Measurements from ENCODE around the gene ATXN10. TPM values are rescaled to one million over a fixed set of nuclear protein-coding genes. Genes with fewer than 3 reads are reported as not detected.
"Not testable (repeated sequence)": the region's sequence is repeated elsewhere in the genome, so short reads cannot be mapped to it uniquely, and the experiment has no call there.

Gene ATXN10, protein sequence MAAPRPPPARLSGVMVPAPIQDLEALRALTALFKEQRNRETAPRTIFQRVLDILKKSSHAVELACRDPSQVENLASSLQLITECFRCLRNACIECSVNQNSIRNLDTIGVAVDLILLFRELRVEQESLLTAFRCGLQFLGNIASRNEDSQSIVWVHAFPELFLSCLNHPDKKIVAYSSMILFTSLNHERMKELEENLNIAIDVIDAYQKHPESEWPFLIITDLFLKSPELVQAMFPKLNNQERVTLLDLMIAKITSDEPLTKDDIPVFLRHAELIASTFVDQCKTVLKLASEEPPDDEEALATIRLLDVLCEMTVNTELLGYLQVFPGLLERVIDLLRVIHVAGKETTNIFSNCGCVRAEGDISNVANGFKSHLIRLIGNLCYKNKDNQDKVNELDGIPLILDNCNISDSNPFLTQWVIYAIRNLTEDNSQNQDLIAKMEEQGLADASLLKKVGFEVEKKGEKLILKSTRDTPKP
- 100 to 1,000 TPM; 110 to 145 (median 134) TPM for total RNA-seq

DNA sequence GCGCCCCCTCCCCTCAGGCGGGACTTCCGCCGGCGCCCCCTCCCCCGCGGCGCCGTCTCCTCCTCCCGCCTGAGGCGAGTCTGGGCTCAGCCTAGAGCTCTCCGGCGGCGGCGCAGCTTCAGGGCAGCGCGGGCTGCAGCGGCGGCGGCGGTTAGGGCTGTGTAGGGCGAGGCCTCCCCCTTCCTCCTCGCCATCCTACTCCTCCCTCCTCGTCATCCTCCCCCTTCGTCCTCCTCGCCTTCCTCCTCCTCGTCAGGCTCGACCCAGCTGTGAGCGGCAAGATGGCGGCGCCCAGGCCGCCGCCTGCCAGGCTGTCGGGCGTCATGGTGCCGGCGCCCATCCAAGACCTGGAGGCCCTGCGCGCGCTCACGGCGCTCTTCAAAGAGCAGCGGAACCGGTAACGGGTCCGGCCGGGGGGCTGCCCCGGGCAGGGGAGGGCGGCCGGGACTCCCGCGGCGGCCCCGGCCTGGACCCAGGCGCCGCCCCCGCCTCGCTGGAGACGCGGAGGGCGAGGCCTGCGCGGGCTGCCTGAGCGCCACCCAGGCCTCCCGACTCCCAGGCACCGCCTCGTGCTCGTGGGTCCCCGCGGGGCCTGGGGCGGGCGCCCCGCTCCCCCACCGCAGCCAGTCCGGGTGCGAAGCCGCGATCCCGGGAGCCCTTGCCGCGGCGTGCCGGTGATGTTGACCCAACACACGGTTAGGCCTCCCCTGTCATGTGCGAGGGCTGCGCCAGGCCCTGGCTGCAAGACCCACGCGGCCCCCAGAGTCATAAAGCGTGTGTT is at the start of gene ATXN10:
TSS of gene ATXN10 (plus strand) at position 52 of the 781 bp plus-strand sequence. CDS start at position 282, 230 bp downstream.
- H3K27me3 ChIP-seq: no peaks in the 10 kb centered on the region
- DNase-seq: peak; percentile 65 to 72
- 0 to 1% methylated on average over 23 to 46 of the region's 89 CpGs for WGBS, 2 donors

GRCh38 chr22:45621836-45622600 is 49.6 kb upstream of the ATXN10 start:
- H3K27ac ChIP-seq: no peak overlapping the region
- no peak for TF ChIP-seq POLR2A (IDR thresholded peaks at IDR 0.05)
- no peak for TF ChIP-seq CTCF (IDR thresholded peaks at IDR 0.05)
- no peak for DNase-seq
- no peaks in the 10 kb centered on the region for H3K36me3 ChIP-seq
- intact Hi-C loops (cut with DNase I): no loop called here
- no peak overlapping the region for H3K4me3 ChIP-seq (replicated peaks in 1 of 3)
- WGBS, 2 donors: 85% methylated on average over 8 to 9 of the region's 11 CpGs
- peaks cover 0 to 6% of the 10 kb centered on the region in 2 donors for H3K4me1 ChIP-seq
- no peaks in the 10 kb centered on the region for H3K27me3 ChIP-seq
- H3K9me3 ChIP-seq: no peaks in the 10 kb centered on the region

More for the DNA sequence above, at the start of gene ATXN10:
- Histone ChIP-seq H3K4me3 (replicated peaks in 1 of 3) (peak within 1 kb of the TSS; percentile 41 to 64 (median 63)), H3K36me3 (no peaks in the 10 kb centered on the region), H3K9me3 (no peaks in the 10 kb centered on the region), H3K27ac (peak within 1 kb of the TSS; percentile 69 to 88 (median 85)), H3K4me1 (peaks cover 21 to 24% of the 10 kb centered on the region in 2 donors)
- TF ChIP-seq CTCF (IDR thresholded peaks at IDR 0.05) (no peak), POLR2A (IDR thresholded peaks at IDR 0.05) (peak in 1 of 2 donors; percentile 77)
- intact Hi-C loops (cut with DNase I): no loop called here

GRCh38 chr22:45623464-45624145 is 48.0 kb upstream of the ATXN10 start:
- H3K4me1 ChIP-seq; intact Hi-C loops (cut with DNase I): not testable (repeated sequence)
- 88 to 91% methylated on average over 3 of the region's 3 CpGs for WGBS, 2 donors

DNA sequence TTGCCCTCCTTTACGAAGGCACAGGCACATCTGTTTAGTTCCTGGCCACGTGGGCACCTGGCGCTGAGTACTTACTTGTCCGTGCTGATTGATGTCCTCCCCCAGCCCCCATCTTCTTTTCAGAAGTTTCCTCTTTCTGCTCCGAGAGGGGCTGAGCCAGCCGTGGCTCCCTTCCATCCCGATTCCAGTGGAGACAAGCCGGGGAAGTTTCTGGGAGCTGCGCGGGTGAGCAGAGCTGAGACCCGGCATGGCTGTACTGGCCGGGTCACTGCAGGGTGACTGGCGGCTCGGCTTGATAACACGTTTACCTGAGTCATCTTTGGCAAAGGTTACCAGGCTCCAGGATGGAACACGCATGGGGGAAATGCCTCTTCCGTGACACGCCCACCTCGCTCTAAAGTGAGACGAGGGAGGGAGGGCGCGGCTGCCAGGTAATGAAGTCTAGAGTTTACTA is 45.4 kb upstream of the ATXN10 start:
- intact Hi-C loops (cut with DNase I): no loop called here
- H3K4me1 ChIP-seq: peaks cover 0 to 6% of the 10 kb centered on the region in 2 donors
- WGBS, 2 donors: 75 to 79% methylated on average over 22 of the region's 22 CpGs
- no peak for TF ChIP-seq POLR2A (IDR thresholded peaks at IDR 0.05)
- TF ChIP-seq CTCF (IDR thresholded peaks at IDR 0.05): no peak
- no peak overlapping the region for H3K27ac ChIP-seq
- no peak for DNase-seq
- no peak overlapping the region for H3K4me3 ChIP-seq (replicated peaks in 1 of 3)
- H3K27me3 ChIP-seq: no peaks in the 10 kb centered on the region
- no peaks in the 10 kb centered on the region for H3K36me3 ChIP-seq
- H3K9me3 ChIP-seq: no peaks in the 10 kb centered on the region

More at GRCh38 chr22:45623464-45624145, 48.0 kb upstream of the ATXN10 start:
- not testable (repeated sequence) for H3K9me3 ChIP-seq; H3K27me3 ChIP-seq; H3K36me3 ChIP-seq; H3K4me3 ChIP-seq (replicated peaks in 1 of 3); DNase-seq; H3K27ac ChIP-seq
